Measurements from ENCODE around the gene PRDM5.

The PRDM5 gene

GRCh38 chr4:120922381-120923206, at the start of gene PRDM5:
Gene PRDM5 (minus strand): TSS chr4:120922726. CDS start chr4:120922608, 118 bp downstream.
- no peaks in the 10 kb centered on the region for H3F3A ChIP-seq (ENCODE audit: insufficient read depth, low read length)
- no peaks in the 10 kb centered on the region for H3K4me1 ChIP-seq (ENCODE audit: insufficient read depth, low read length, severe bottlenecking)
- no peaks in the 10 kb centered on the region for H3K9me2 ChIP-seq (ENCODE audit: low read depth, low read length)
- no peaks in the 10 kb centered on the region for H3K36me3 ChIP-seq (ENCODE audit: insufficient read depth, low read length)
- H3K27me3 ChIP-seq (ENCODE audit: insufficient read depth, low read length): no peaks in the 10 kb centered on the region
- no peaks in the 10 kb centered on the region for H3K9me3 ChIP-seq (ENCODE audit: low read length)
- no peak within 1 kb of the TSS for H2AFZ ChIP-seq (ENCODE audit: low read length)
- no peak for TF ChIP-seq CTCF (IDR thresholded peaks at IDR 0.05; ENCODE audit: low read length)
- TF ChIP-seq EZH2 (IDR thresholded peaks at IDR 0.05; ENCODE audit: borderline replicate concordance, low read length): no peak
- no peaks in the 10 kb centered on the region for H3K79me2 ChIP-seq (ENCODE audit: insufficient read depth, low read length)
- H3K27ac ChIP-seq (ENCODE audit: low read depth, low read length, poor library complexity, severe bottlenecking): no peak within 1 kb of the TSS
- H3K4me3 ChIP-seq (ENCODE audit: low read depth, low read length, poor library complexity, severe bottlenecking): no peak within 1 kb of the TSS
- H3K9ac ChIP-seq (ENCODE audit: low read length): no peak within 1 kb of the TSS
- no peak within 1 kb of the TSS for H3K4me2 ChIP-seq (ENCODE audit: low read length)
- H4K20me1 ChIP-seq (ENCODE audit: insufficient read depth, low read length): no peaks in the 10 kb centered on the region

DNA sequence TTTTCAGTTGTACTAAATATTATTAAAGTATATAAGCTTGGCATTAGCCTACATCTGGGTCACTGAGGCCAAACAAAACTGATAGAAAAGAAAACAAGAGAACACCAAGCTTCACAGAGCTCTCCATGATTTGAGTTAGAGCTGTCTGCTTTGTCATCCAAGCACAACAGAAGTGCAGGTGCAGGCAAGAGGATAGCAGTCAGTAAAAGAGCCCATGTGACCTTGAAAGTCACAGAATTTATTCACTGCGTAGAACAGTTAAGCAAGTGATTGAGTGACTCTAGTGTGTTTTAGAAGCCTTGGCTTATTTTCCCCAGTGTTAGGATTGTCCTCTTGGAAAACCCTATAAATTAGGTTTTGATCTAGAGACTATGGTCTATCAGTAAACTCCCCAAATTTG, 49.4 kb upstream of the PRDM5 start:
- H3K27me3 ChIP-seq (ENCODE audit: insufficient read depth, low read length): no peaks in the 10 kb centered on the region
- no peak for TF ChIP-seq CTCF (IDR thresholded peaks at IDR 0.05; ENCODE audit: low read length)
- no peak for TF ChIP-seq EZH2 (IDR thresholded peaks at IDR 0.05; ENCODE audit: borderline replicate concordance, low read length)
- H2AFZ ChIP-seq (ENCODE audit: low read length): no peak overlapping the region
- H3K27ac ChIP-seq (ENCODE audit: low read depth, low read length, poor library complexity, severe bottlenecking): no peak overlapping the region
- no peak overlapping the region for H3K4me2 ChIP-seq (ENCODE audit: low read length)
- no peaks in the 10 kb centered on the region for H3K9me2 ChIP-seq (ENCODE audit: low read depth, low read length)
- H3K36me3 ChIP-seq (ENCODE audit: insufficient read depth, low read length): no peaks in the 10 kb centered on the region
- H3K9me3 ChIP-seq (ENCODE audit: low read length): no peaks in the 10 kb centered on the region
- no peaks in the 10 kb centered on the region for H3K4me1 ChIP-seq (ENCODE audit: insufficient read depth, low read length, severe bottlenecking)
- no peaks in the 10 kb centered on the region for H3K79me2 ChIP-seq (ENCODE audit: insufficient read depth, low read length)
- no peaks in the 10 kb centered on the region for H3F3A ChIP-seq (ENCODE audit: insufficient read depth, low read length)
- H4K20me1 ChIP-seq (ENCODE audit: insufficient read depth, low read length): no peaks in the 10 kb centered on the region
- H3K9ac ChIP-seq (ENCODE audit: low read length): no peak overlapping the region
- H3K4me3 ChIP-seq (ENCODE audit: low read depth, low read length, poor library complexity, severe bottlenecking): no peak overlapping the region

DNA sequence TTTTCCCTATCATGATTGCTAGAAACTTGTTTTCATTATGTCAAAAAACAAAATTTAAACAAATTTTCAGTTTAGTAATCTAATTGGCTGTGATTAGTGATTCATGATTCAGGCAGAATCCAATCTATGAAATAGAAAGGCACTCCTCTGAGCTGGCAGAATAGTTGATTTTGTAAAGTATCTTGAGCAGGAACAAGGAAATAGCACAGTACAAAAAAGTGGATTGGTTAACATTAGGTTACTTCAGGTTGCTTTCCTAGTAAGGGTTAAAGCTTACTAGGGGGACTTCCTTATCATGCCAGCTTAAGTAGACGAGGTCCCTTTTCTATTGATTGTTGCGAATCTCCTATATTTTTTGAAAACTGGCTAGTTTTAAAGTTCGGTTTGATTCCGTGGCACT, 43.4 kb upstream of the PRDM5 start:
- Histone ChIP-seq H2AFZ (ENCODE audit: low read length) (no peak overlapping the region), H3K27me3 (ENCODE audit: insufficient read depth, low read length) (no peaks in the 10 kb centered on the region), H4K20me1 (ENCODE audit: insufficient read depth, low read length) (no peaks in the 10 kb centered on the region), H3K36me3 (ENCODE audit: insufficient read depth, low read length) (no peaks in the 10 kb centered on the region), H3K79me2 (ENCODE audit: insufficient read depth, low read length) (no peaks in the 10 kb centered on the region), H3K4me1 (ENCODE audit: insufficient read depth, low read length, severe bottlenecking) (no peaks in the 10 kb centered on the region), H3K4me3 (ENCODE audit: low read depth, low read length, poor library complexity, severe bottlenecking) (no peak overlapping the region), H3K9me2 (ENCODE audit: low read depth, low read length) (no peaks in the 10 kb centered on the region), H3K27ac (ENCODE audit: low read depth, low read length, poor library complexity, severe bottlenecking) (no peak overlapping the region), H3K9me3 (ENCODE audit: low read length) (no peaks in the 10 kb centered on the region), H3K9ac (ENCODE audit: low read length) (no peak overlapping the region), H3F3A (ENCODE audit: insufficient read depth, low read length) (no peaks in the 10 kb centered on the region), H3K4me2 (ENCODE audit: low read length) (no peak overlapping the region)
- TF ChIP-seq EZH2 (IDR thresholded peaks at IDR 0.05; ENCODE audit: borderline replicate concordance, low read length): no peak

GRCh38 chr4:120964596-120964995, 42.1 kb upstream of the PRDM5 start:
- no peak overlapping the region for H2AFZ ChIP-seq (ENCODE audit: low read length)
- H3K9me3 ChIP-seq (ENCODE audit: low read length): no peaks in the 10 kb centered on the region
- H3K4me1 ChIP-seq (ENCODE audit: insufficient read depth, low read length, severe bottlenecking): no peaks in the 10 kb centered on the region
- no peak overlapping the region for H3K4me3 ChIP-seq (ENCODE audit: low read depth, low read length, poor library complexity, severe bottlenecking)
- H3K9ac ChIP-seq (ENCODE audit: low read length): no peak overlapping the region
- H3K4me2 ChIP-seq (ENCODE audit: low read length): no peak overlapping the region
- no peak overlapping the region for H3K27ac ChIP-seq (ENCODE audit: low read depth, low read length, poor library complexity, severe bottlenecking)
- H3F3A ChIP-seq (ENCODE audit: insufficient read depth, low read length): no peaks in the 10 kb centered on the region
- H4K20me1 ChIP-seq (ENCODE audit: insufficient read depth, low read length): no peaks in the 10 kb centered on the region
- no peaks in the 10 kb centered on the region for H3K79me2 ChIP-seq (ENCODE audit: insufficient read depth, low read length)
- no peaks in the 10 kb centered on the region for H3K9me2 ChIP-seq (ENCODE audit: low read depth, low read length)
- no peaks in the 10 kb centered on the region for H3K27me3 ChIP-seq (ENCODE audit: insufficient read depth, low read length)
- TF ChIP-seq CTCF (IDR thresholded peaks at IDR 0.05; ENCODE audit: low read length) (no peak), EZH2 (IDR thresholded peaks at IDR 0.05; ENCODE audit: borderline replicate concordance, low read length) (no peak)
- no peaks in the 10 kb centered on the region for H3K36me3 ChIP-seq (ENCODE audit: insufficient read depth, low read length)

All from OCI-LY1 (cell line).